ENCODE results near the gene THBS4. TPM values are rescaled to one million over a fixed set of nuclear protein-coding genes. Genes with fewer than 3 reads are reported as not detected.

Gene THBS4
- total RNA-seq, 2 donors from 2014 or later: 18.4 to 20.8 TPM

GRCh38 chr5:80071510-80072021 lies 36.4 kb downstream of the THBS4 start:
- intact Hi-C loops (cut with DNase I): no loop called here
- DNase-seq (no peak), ATAC-seq (no peak)
- H3K27ac ChIP-seq: no peak overlapping the region
- WGBS, 2 donors: 53 to 70% methylated on average over 2 of the region's 2 CpGs
- TF ChIP-seq CTCF (IDR thresholded peaks at IDR 0.05) (no peak), POLR2A (IDR thresholded peaks at IDR 0.05) (no peak)
- no peaks in the 10 kb centered on the region for H3K27me3 ChIP-seq
- no peaks in the 10 kb centered on the region for H3K9me3 ChIP-seq
- H3K4me1 ChIP-seq: no peaks in the 10 kb centered on the region
- no peak overlapping the region for H3K4me3 ChIP-seq
- H3K36me3 ChIP-seq (replicated peaks in 1 of 2; ENCODE audit: insufficient read depth in 1 of 2, low read depth in 2 of 2): no peaks in the 10 kb centered on the region

- H3K4me3 ChIP-seq: no peak overlapping the region
- no peaks in the 10 kb centered on the region for H3K9me3 ChIP-seq
- no peak for TF ChIP-seq CTCF (IDR thresholded peaks at IDR 0.05)
- no peak for TF ChIP-seq POLR2A (IDR thresholded peaks at IDR 0.05)
- H3K27ac ChIP-seq: no peak overlapping the region
- intact Hi-C loops (cut with DNase I): no loop called here
- 78 to 80% methylated on average over 10 of the region's 10 CpGs for WGBS, 2 donors
- no peaks in the 10 kb centered on the region for H3K36me3 ChIP-seq (replicated peaks in 1 of 2; ENCODE audit: insufficient read depth in 1 of 2, low read depth in 2 of 2)
- no peak for ATAC-seq
- no peaks in the 10 kb centered on the region for H3K27me3 ChIP-seq
- H3K4me1 ChIP-seq: no peaks in the 10 kb centered on the region
- DNase-seq: no peak
These were observed 37.2 kb downstream of the THBS4 start for GRCh38 chr5:80072103-80073073.

GRCh38 chr5:80076131-80077050 lies 41.2 kb downstream of the THBS4 start:
- H3K27ac ChIP-seq: no peak overlapping the region
- no peaks in the 10 kb centered on the region for H3K9me3 ChIP-seq
- no peaks in the 10 kb centered on the region for H3K27me3 ChIP-seq
- no peak overlapping the region for H3K4me3 ChIP-seq
- no peaks in the 10 kb centered on the region for H3K4me1 ChIP-seq
- no peak for TF ChIP-seq POLR2A (IDR thresholded peaks at IDR 0.05)
- TF ChIP-seq CTCF (IDR thresholded peaks at IDR 0.05): no peak
- no peak for ATAC-seq
- no peak for DNase-seq
- 88 to 90% methylated on average over 8 to 10 of the region's 10 CpGs for WGBS, 2 donors
- no peaks in the 10 kb centered on the region for H3K36me3 ChIP-seq (replicated peaks in 1 of 2; ENCODE audit: insufficient read depth in 1 of 2, low read depth in 2 of 2)
- intact Hi-C loops (cut with DNase I): no loop called here

GRCh38 chr5:80077051-80077714 lies 42.0 kb downstream of the THBS4 start:
- ATAC-seq: no peak
- Histone ChIP-seq H3K4me1 (no peaks in the 10 kb centered on the region), H3K27me3 (no peaks in the 10 kb centered on the region), H3K9me3 (no peaks in the 10 kb centered on the region), H3K27ac (no peak overlapping the region), H3K4me3 (no peak overlapping the region), H3K36me3 (replicated peaks in 1 of 2; ENCODE audit: insufficient read depth in 1 of 2, low read depth in 2 of 2) (no peaks in the 10 kb centered on the region)
- DNase-seq: no peak
- intact Hi-C loops (cut with DNase I): no loop called here
- TF ChIP-seq POLR2A (IDR thresholded peaks at IDR 0.05): no peak
- no peak for TF ChIP-seq CTCF (IDR thresholded peaks at IDR 0.05)
- WGBS, 2 donors: 46 to 64% methylated on average over 2 to 3 of the region's 3 CpGs
